ENCODE data around the gene IL16.

GRCh38 chr15:81174792-81175327 lies 21.8 kb upstream of the IL16 start:
- TF ChIP-seq EP300 (IDR thresholded peaks at IDR 0.05) (no peak), POLR2A (IDR thresholded peaks at IDR 0.05) (no peak)
- TF ChIP-seq, protein P1, sequence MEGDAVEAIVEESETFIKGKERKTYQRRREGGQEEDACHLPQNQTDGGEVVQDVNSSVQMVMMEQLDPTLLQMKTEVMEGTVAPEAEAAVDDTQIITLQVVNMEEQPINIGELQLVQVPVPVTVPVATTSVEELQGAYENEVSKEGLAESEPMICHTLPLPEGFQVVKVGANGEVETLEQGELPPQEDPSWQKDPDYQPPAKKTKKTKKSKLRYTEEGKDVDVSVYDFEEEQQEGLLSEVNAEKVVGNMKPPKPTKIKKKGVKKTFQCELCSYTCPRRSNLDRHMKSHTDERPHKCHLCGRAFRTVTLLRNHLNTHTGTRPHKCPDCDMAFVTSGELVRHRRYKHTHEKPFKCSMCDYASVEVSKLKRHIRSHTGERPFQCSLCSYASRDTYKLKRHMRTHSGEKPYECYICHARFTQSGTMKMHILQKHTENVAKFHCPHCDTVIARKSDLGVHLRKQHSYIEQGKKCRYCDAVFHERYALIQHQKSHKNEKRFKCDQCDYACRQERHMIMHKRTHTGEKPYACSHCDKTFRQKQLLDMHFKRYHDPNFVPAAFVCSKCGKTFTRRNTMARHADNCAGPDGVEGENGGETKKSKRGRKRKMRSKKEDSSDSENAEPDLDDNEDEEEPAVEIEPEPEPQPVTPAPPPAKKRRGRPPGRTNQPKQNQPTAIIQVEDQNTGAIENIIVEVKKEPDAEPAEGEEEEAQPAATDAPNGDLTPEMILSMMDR (IDR thresholded peaks at IDR 0.05): no peak
